ENCODE measurements around the gene ACADS. TPM values are rescaled to one million over a fixed set of nuclear protein-coding genes. Genes with fewer than 3 reads are reported as not detected.

The ACADS gene
- total and polyA plus RNA-seq, 9 of the 15 experiments (the other 6 are each of a cell fraction or from before 2014, with no cell fraction given), result 0.06 to 20.3 (median 8.8) TPM

DNA sequence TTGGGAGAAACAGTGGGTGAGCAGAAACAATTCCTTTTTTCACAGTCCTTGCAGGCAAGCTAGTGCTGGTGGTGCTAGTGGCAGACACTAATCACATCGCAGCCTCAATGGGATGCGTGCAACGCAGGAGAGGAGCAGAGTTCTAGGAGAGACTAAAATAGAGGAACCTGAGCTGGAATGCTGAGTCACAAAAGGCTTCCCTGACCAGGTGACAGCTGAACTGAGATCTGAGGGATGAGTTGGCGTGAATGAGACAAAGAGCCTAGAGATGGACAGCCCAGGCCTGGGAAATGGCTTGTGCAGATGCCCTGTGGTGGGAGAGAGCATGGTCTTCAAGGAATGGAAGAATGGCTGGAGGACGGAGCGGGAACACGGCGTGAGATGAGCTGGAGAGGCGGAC lies 25.8 kb downstream of the ACADS start:
- no peaks in the 10 kb centered on the region for H3K9me3 ChIP-seq (replicated peaks; ENCODE audit: control insufficient read depth, insufficient read depth, low read depth, low read length)
- CTCF ChIA-PET (ENCODE audit: low intra/inter-chr PET ratio), result no interaction called here
- peaks cover 3 to 5% of the 10 kb centered on the region in 2 experiments; a peak in 2 of 5 replicates for H3K4me1 ChIP-seq (replicated peaks in 1 of 2; ENCODE audit: control insufficient read depth in 2 of 2, insufficient read depth in 2 of 2, low read length in 2 of 2)
- peak; percentile 62 for ATAC-seq
- H3K9ac ChIP-seq (ENCODE audit: insufficient read depth in 1 of 2, low read depth in 2 of 2, low read length in 2 of 2), result peak overlapping the region in 1 of 2 experiments; percentile 33; a peak in 1 of 4 replicates
- no peaks in the 10 kb centered on the region for H4K20me1 ChIP-seq (replicated peaks; ENCODE audit: control insufficient read depth, insufficient read depth, low read length)
- H3K9me1 ChIP-seq (ENCODE audit: control insufficient read depth, insufficient read depth, low read length), result no peaks in the 10 kb centered on the region
- H3K27me3 ChIP-seq (ENCODE audit: control insufficient read depth in 2 of 2, insufficient read depth in 2 of 2, low read length in 2 of 2), result no peaks in the 10 kb centered on the region
- in situ Hi-C loops (cut with MboI), result no loop called here
- H3K36me3 ChIP-seq (ENCODE audit: control insufficient read depth, insufficient read depth, low read length), result no peaks in the 10 kb centered on the region
- no peak overlapping the region for H3K4me3 ChIP-seq
- DNase-seq (ENCODE audit: extremely low read depth in 1 of 4, low spot score in 3 of 4), result peak in 1 of 4 experiments; percentile 27
- no peak overlapping the region for H3K4me2 ChIP-seq (ENCODE audit: insufficient read depth, low read length)
- FAIRE-seq, result peak; percentile 55
- H3K27ac ChIP-seq (ENCODE audit: extremely low read depth, low read depth, low read length), result no peak overlapping the region
- no TSS peak for BruUV-seq (replicated peaks)
- peak overlapping the region; percentile 11; the same call in 1 of the 2 replicates for H2AFZ ChIP-seq (ENCODE audit: low read depth, low read length)
- POLR2A ChIA-PET, result interaction anchor here (0.6 to 1.2 kb wide), 5 partner anchors 11 to 888 kb away, joined by 3 to 4 read pairs (median 3); partner anchors contain the start of gene PLA2G1B
- intact Hi-C loops (cut with micrococcal nuclease), result loop anchor here (2.0 kb wide), 1 partner anchor 219 kb away; no protein-coding TSS in a partner anchor
- H3K79me2 ChIP-seq (ENCODE audit: control insufficient read depth, insufficient read depth, low read length), result no peaks in the 10 kb centered on the region
- 41% methylated on average over 9 of the region's 9 CpGs for WGBS (ENCODE audit: insufficient coverage, low coverage, missing lambda C conversion rate)
- TF ChIP-seq SMARCE1 (IDR thresholded peaks at IDR 0.05), result 0 out of 2 replicates have a peak, but pooled peaks have one; percentile 15
- TF ChIP-seq MAFG (tag; conservative IDR thresholded peaks at IDR 0.05), result peak; percentile 60
- peak; percentile 62; the same call in 1 of the 2 replicates for TF ChIP-seq MAFF (IDR thresholded peaks at IDR 0.05; ENCODE audit: low read length)
- 0 out of 2 replicates have a peak, but pooled peaks have one; percentile 40 for TF ChIP-seq ZEB2 (IDR thresholded peaks at IDR 0.05)
- peak; percentile 83 for TF ChIP-seq ZNF316 (IDR thresholded peaks at IDR 0.05)
- TF ChIP-seq, protein P1, sequence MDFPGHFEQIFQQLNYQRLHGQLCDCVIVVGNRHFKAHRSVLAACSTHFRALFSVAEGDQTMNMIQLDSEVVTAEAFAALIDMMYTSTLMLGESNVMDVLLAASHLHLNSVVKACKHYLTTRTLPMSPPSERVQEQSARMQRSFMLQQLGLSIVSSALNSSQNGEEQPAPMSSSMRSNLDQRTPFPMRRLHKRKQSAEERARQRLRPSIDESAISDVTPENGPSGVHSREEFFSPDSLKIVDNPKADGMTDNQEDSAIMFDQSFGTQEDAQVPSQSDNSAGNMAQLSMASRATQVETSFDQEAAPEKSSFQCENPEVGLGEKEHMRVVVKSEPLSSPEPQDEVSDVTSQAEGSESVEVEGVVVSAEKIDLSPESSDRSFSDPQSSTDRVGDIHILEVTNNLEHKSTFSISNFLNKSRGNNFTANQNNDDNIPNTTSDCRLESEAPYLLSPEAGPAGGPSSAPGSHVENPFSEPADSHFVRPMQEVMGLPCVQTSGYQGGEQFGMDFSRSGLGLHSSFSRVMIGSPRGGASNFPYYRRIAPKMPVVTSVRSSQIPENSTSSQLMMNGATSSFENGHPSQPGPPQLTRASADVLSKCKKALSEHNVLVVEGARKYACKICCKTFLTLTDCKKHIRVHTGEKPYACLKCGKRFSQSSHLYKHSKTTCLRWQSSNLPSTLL (IDR thresholded peaks at IDR 0.05), result no peak
- TF ChIP-seq PRPF4 (IDR thresholded peaks at IDR 0.05; ENCODE audit: insufficient read depth, low read depth, low read length, poor library complexity, severe bottlenecking), result no peak
- TF ChIP-seq CTBP1 (IDR thresholded peaks at IDR 0.05; ENCODE audit: borderline replicate concordance), result peak; percentile 75
- TF ChIP-seq PKNOX1 (IDR thresholded peaks at IDR 0.05), result peak; percentile 70
- TF ChIP-seq POLR2AphosphoS2 (IDR thresholded peaks at IDR 0.05; ENCODE audit: low read length), result no peak
- TF ChIP-seq MEIS2 (IDR thresholded peaks at IDR 0.05; ENCODE audit: partially characterized antibody), result peak; percentile 36
- peak; percentile 82 for TF ChIP-seq C11orf30 (IDR thresholded peaks at IDR 0.05; ENCODE audit: low read depth)
- TF ChIP-seq, protein P2, sequence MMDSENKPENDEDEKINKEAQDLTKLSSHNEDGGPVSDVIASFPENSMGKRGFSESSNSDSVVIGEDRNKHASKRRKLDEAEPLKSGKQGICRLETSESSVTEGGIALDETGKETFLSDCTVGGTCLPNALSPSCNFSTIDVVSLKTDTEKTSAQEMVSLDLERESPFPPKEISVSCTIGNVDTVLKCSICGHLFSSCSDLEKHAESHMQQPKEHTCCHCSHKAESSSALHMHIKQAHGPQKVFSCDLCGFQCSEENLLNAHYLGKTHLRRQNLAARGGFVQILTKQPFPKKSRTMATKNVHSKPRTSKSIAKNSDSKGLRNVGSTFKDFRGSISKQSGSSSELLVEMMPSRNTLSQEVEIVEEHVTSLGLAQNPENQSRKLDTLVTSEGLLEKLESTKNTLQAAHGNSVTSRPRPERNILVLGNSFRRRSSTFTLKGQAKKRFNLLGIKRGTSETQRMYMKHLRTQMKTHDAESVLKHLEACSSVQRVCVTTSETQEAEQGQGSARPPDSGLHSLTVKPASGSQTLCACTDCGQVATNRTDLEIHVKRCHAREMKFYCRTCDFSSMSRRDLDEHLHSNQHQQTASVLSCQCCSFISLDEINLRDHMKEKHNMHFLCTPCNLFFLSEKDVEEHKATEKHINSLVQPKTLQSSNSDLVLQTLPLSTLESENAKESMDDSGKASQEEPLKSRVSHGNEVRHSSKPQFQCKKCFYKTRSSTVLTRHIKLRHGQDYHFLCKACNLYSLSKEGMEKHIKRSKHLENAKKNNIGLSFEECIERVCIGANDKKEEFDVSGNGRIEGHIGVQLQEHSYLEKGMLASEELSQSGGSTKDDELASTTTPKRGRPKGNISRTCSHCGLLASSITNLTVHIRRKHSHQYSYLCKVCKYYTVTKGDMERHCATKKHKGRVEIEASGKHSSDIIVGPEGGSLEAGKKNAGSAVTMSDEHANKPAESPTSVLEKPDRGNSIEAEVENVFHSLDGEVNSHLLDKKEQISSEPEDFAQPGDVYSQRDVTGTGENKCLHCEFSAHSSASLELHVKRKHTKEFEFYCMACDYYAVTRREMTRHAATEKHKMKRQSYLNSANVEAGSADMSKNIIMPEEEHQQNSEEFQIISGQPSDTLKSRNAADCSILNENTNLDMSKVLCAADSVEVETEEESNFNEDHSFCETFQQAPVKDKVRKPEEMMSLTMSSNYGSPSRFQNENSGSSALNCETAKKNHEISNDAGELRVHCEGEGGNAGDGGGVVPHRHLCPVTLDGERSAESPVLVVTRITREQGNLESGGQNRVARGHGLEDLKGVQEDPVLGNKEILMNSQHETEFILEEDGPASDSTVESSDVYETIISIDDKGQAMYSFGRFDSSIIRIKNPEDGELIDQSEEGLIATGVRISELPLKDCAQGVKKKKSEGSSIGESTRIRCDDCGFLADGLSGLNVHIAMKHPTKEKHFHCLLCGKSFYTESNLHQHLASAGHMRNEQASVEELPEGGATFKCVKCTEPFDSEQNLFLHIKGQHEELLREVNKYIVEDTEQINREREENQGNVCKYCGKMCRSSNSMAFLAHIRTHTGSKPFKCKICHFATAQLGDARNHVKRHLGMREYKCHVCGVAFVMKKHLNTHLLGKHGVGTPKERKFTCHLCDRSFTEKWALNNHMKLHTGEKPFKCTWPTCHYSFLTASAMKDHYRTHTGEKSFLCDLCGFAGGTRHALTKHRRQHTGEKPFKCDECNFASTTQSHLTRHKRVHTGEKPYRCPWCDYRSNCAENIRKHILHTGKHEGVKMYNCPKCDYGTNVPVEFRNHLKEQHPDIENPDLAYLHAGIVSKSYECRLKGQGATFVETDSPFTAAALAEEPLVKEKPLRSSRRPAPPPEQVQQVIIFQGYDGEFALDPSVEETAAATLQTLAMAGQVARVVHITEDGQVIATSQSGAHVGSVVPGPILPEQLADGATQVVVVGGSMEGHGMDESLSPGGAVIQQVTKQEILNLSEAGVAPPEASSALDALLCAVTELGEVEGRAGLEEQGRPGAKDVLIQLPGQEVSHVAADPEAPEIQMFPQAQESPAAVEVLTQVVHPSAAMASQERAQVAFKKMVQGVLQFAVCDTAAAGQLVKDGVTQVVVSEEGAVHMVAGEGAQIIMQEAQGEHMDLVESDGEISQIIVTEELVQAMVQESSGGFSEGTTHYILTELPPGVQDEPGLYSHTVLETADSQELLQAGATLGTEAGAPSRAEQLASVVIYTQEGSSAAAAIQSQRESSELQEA (IDR thresholded peaks at IDR 0.05; ENCODE audit: low read depth), result no peak

All from K562 (cell line).